BE2C (cell line): ENCODE data around the gene BLZF1.
A peak's percentile ranks its signal among the peaks of the same experiment; 100 is the strongest.

Source experiments
- DNase-seq: peaks from one replicate; pipeline ENCODE4 v3.0.0-alpha.2; 2020
- H3K27me3 ChIP-seq: fragments of 250-450 bp; sonication (Bioruptor Pico); 2 replicates; pipeline ENCODE4 v1.5.1; 2020; ENCODE audit warnings: mild to moderate bottlenecking
- H3K36me3 ChIP-seq: fragments of 250-450 bp; sonication (Bioruptor Pico); 2 replicates; pipeline ENCODE4 v1.5.1; 2020; ENCODE audit warnings: mild to moderate bottlenecking
- H3K4me1 ChIP-seq: fragments of 250-450 bp; sonication (Bioruptor Pico); 2 replicates; pipeline ENCODE4 v1.5.1; 2020
- H3K4me3 ChIP-seq: 2 replicates; pipeline ENCODE4 v1.5.1; 2011; ENCODE audit warnings: low read depth, low read length
- H3K9me3 ChIP-seq: fragments of 250-450 bp; sonication (Bioruptor Pico); 2 replicates; pipeline ENCODE4 v1.5.1; 2020
- CTCF ChIP-seq: IDR thresholded peaks from 2 replicates; pipeline ENCODE4 v1.5.1; 2012; ENCODE audit warnings: mild to moderate bottlenecking, low read depth, low read length

The BLZF1 gene

GRCh38 chr1:169367096-169367685 lies 804 bp upstream of the BLZF1 start:
- Histone ChIP-seq H3K4me3 (peak overlapping the region; percentile 92), H3K27me3 (no peaks in the 10 kb centered on the region), H3K4me1 (no peaks in the 10 kb centered on the region), H3K9me3 (no peaks in the 10 kb centered on the region), H3K36me3 (0 out of 2 replicates have a peak, but pooled peaks cover 7% of the 10 kb centered on the region)
- TF ChIP-seq CTCF, result no peak
- DNase-seq, result no peak

- TF ChIP-seq CTCF, result no peak
- no peaks in the 10 kb centered on the region for H3K4me1 ChIP-seq
- no peaks in the 10 kb centered on the region for H3K9me3 ChIP-seq
- H3K36me3 ChIP-seq, result peaks cover 11% of the 10 kb centered on the region; the same call in 1 of the 2 replicates
- H3K27me3 ChIP-seq, result no peaks in the 10 kb centered on the region
- DNase-seq, result no peak
- H3K4me3 ChIP-seq, result peak overlapping the region; percentile 92
These were observed 393 bp downstream of the BLZF1 start for GRCh38 chr1:169368406-169368769.

GRCh38 chr1:169371404-169371803 lies 3.4 kb downstream of the BLZF1 start:
- no peak for DNase-seq
- H3K4me1 ChIP-seq, result no peaks in the 10 kb centered on the region
- peaks cover 15% of the 10 kb centered on the region; the same call in 1 of the 2 replicates for H3K36me3 ChIP-seq
- no peaks in the 10 kb centered on the region for H3K9me3 ChIP-seq
- H3K27me3 ChIP-seq, result no peaks in the 10 kb centered on the region
- H3K4me3 ChIP-seq, result no peak overlapping the region
- no peak for TF ChIP-seq CTCF

- H3K9me3 ChIP-seq, result no peaks in the 10 kb centered on the region
- H3K27me3 ChIP-seq, result no peaks in the 10 kb centered on the region
- peaks cover 25% of the 10 kb centered on the region for H3K36me3 ChIP-seq
- no peaks in the 10 kb centered on the region for H3K4me1 ChIP-seq
- DNase-seq, result no peak
- TF ChIP-seq CTCF, result no peak
- H3K4me3 ChIP-seq, result no peak overlapping the region
These were observed 13.2 kb downstream of the BLZF1 start for GRCh38 chr1:169381162-169381561.

GRCh38 chr1:169383449-169383848 lies 15.5 kb downstream of the BLZF1 start:
- H3K4me3 ChIP-seq, result no peak overlapping the region
- no peak for DNase-seq
- no peaks in the 10 kb centered on the region for H3K9me3 ChIP-seq
- H3K4me1 ChIP-seq, result no peaks in the 10 kb centered on the region
- H3K27me3 ChIP-seq, result no peaks in the 10 kb centered on the region
- TF ChIP-seq CTCF, result no peak
- peaks cover 17% of the 10 kb centered on the region for H3K36me3 ChIP-seq

- DNase-seq, result no peak
- Histone ChIP-seq H3K4me3 (no peak overlapping the region), H3K36me3 (peaks cover 33% of the 10 kb centered on the region), H3K27me3 (no peaks in the 10 kb centered on the region), H3K9me3 (no peaks in the 10 kb centered on the region), H3K4me1 (no peaks in the 10 kb centered on the region)
- TF ChIP-seq CTCF, result no peak
These were observed 19.4 kb downstream of the BLZF1 start for GRCh38 chr1:169387399-169387798.
